Measurements from ENCODE around the gene FUZ. TPM values are rescaled to one million over a fixed set of nuclear protein-coding genes. Genes with fewer than 3 reads are reported as not detected.

The FUZ gene
- total and polyA plus RNA-seq, 2 of the 8 experiments (the other 6 are each of a cell fraction or from before 2014, with no cell fraction given) = 28.4 to 33.9 TPM

- TF ChIP-seq, protein P1, sequence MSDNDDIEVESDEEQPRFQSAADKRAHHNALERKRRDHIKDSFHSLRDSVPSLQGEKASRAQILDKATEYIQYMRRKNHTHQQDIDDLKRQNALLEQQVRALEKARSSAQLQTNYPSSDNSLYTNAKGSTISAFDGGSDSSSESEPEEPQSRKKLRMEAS (IDR thresholded peaks at IDR 0.05) = 0 out of 2 replicates have a peak, but pooled peaks have one; percentile 13
- TF ChIP-seq TEAD4 (IDR thresholded peaks at IDR 0.05; ENCODE audit: low read depth, low read length) (no peak), CTBP2 (IDR thresholded peaks at IDR 0.05; ENCODE audit: borderline replicate concordance, insufficient read depth, insufficient read length, low read length) (no peak), KDM1A (IDR thresholded peaks at IDR 0.05; ENCODE audit: borderline replicate concordance, low read length) (no peak), USF2 (IDR thresholded peaks at IDR 0.05; ENCODE audit: low read length) (no peak), CEBPB (IDR thresholded peaks at IDR 0.05; ENCODE audit: low read depth, low read length) (no peak), EP300 (IDR thresholded peaks at IDR 0.05; ENCODE audit: borderline replicate concordance in 1 of 2, low read depth in 2 of 2, low read length in 2 of 2) (no peak), CHD7 (IDR thresholded peaks at IDR 0.05; ENCODE audit: insufficient replicate concordance, low read length) (no peak)
These were observed 38.6 kb upstream of the FUZ start (continued) for GRCh38 chr19:49851456-49852259.

Data from H1 (cell line).